Mesenchymal stem cell (in vitro differentiated cells and primary cell): ENCODE results near the gene SLC38A8.

Experiments
- DNase-seq: peaks from one replicate; pipeline ENCODE4 v3.0.0-alpha.2; 2013
- H2AFZ ChIP-seq: one replicate; pipeline ENCODE4 v1.6.1; 2013; ENCODE audit warnings: low read depth, mild to moderate bottlenecking, control low read depth, inconsistent platforms, low read length, moderate library complexity
- H2AK5ac ChIP-seq: 2 replicates; pipeline ENCODE4 v1.6.1; 2013; ENCODE audit warnings: low read length, moderate library complexity, mild to moderate bottlenecking, inconsistent platforms; ENCODE audit not compliant: severe bottlenecking
- H2BK120ac ChIP-seq: one replicate; pipeline ENCODE4 v1.6.1; 2013; ENCODE audit warnings: low read depth, mild to moderate bottlenecking, inconsistent platforms, low read length, moderate library complexity
- H2BK12ac ChIP-seq, 2 experiments: one replicate each; pipeline ENCODE4 v1.6.1; 2013; ENCODE audit warnings: inconsistent platforms in 2 of 2, low read length in 2 of 2, mild to moderate bottlenecking in 2 of 2, moderate library complexity in 2 of 2, control low read depth in 1 of 2
- H2BK15ac ChIP-seq: one replicate; pipeline ENCODE4 v1.6.1; 2013; ENCODE audit warnings: mild to moderate bottlenecking, low read depth, inconsistent platforms; ENCODE audit not compliant: poor library complexity, severe bottlenecking
- H2BK5ac ChIP-seq: 2 replicates; pipeline ENCODE4 v1.6.1; 2013; ENCODE audit warnings: low read depth, mild to moderate bottlenecking, low read length, control low read depth, inconsistent platforms; ENCODE audit not compliant: poor library complexity, severe bottlenecking
- H3K14ac ChIP-seq, 2 experiments: one replicate each; pipeline ENCODE4 v1.6.1; 2013; ENCODE audit warnings: inconsistent platforms in 2 of 2, low read length in 2 of 2, control low read depth in 1 of 2, mild to moderate bottlenecking in 1 of 2, moderate library complexity in 1 of 2
- H3K18ac ChIP-seq, 2 experiments: one replicate each; pipeline ENCODE4 v1.6.1; 2013; ENCODE audit warnings: inconsistent platforms in 2 of 2, low read length in 2 of 2, control low read depth in 1 of 2, low read depth in 1 of 2, mild to moderate bottlenecking in 1 of 2
- H3K23ac ChIP-seq, 2 experiments: one replicate each; pipeline ENCODE4 v1.6.1; 2013; ENCODE audit warnings: inconsistent platforms in 2 of 2, low read length in 2 of 2, mild to moderate bottlenecking in 2 of 2, moderate library complexity in 2 of 2, control low read depth in 1 of 2
- H3K27ac ChIP-seq: 2 replicates; pipeline ENCODE4 v1.5.1; 2013; ENCODE audit warnings: mild to moderate bottlenecking, moderate library complexity, low read length, control low read depth, inconsistent platforms; ENCODE audit not compliant: poor library complexity, severe bottlenecking
- H3K27me3 ChIP-seq, 2 experiments: 2 replicates each; pipeline versions ENCODE4 v1.6.1 to v1.7.0; 2013; ENCODE audit warnings: low read length in 2 of 2, mild to moderate bottlenecking in 2 of 2, moderate library complexity in 2 of 2, control low read depth in 1 of 2, inconsistent platforms in 1 of 2; ENCODE audit not compliant: control insufficient read depth in 1 of 2, insufficient read depth in 1 of 2
- H3K36me3 ChIP-seq, 2 experiments: 2 replicates each; pipeline versions ENCODE4 v1.6.1 to v1.7.0; 2013; ENCODE audit warnings: low read length in 2 of 2, control low read depth in 1 of 2, inconsistent platforms in 1 of 2, low read depth in 1 of 2, mild to moderate bottlenecking in 1 of 2; ENCODE audit not compliant: insufficient read depth in 2 of 2, control insufficient read depth in 1 of 2
- H3K4ac ChIP-seq, 2 experiments: one replicate each; pipeline ENCODE4 v1.6.1; 2013; ENCODE audit warnings: inconsistent platforms in 2 of 2, low read length in 2 of 2, mild to moderate bottlenecking in 2 of 2, moderate library complexity in 2 of 2, control low read depth in 1 of 2, low read depth in 1 of 2
- H3K4me1 ChIP-seq: 2 replicates; pipeline ENCODE4 v1.6.1; 2013; ENCODE audit warnings: low read depth, low read length, control low read depth; ENCODE audit not compliant: control insufficient read depth, insufficient read depth
- H3K4me2 ChIP-seq: 2 replicates; pipeline ENCODE4 v1.6.1; 2013; ENCODE audit warnings: low read length, mild to moderate bottlenecking, inconsistent platforms; ENCODE audit not compliant: poor library complexity, severe bottlenecking
- H3K4me3 ChIP-seq, 2 experiments: 2 replicates each; pipeline versions ENCODE4 v1.5.1 to v1.7.0; 2013; ENCODE audit warnings: low read length in 2 of 2, mild to moderate bottlenecking in 2 of 2, control low read depth in 1 of 2, low read depth in 1 of 2; ENCODE audit not compliant: insufficient read depth in 1 of 2
- H3K79me1 ChIP-seq: replicated peaks from 2 replicates; pipeline ENCODE4 v1.6.1; 2013; ENCODE audit warnings: mild to moderate bottlenecking, control low read depth, low read length, inconsistent platforms; ENCODE audit not compliant: poor library complexity, severe bottlenecking
- H3K9ac ChIP-seq: 2 replicates; pipeline ENCODE4 v1.7.0; 2013; ENCODE audit warnings: mild to moderate bottlenecking, low read length, moderate library complexity
- H3K9me3 ChIP-seq: 2 replicates; pipeline ENCODE4 v1.7.0; 2013; ENCODE audit warnings: mild to moderate bottlenecking, low read length; ENCODE audit not compliant: control insufficient read depth
- H4K8ac ChIP-seq: one replicate; pipeline ENCODE4 v1.6.1; 2013; ENCODE audit warnings: inconsistent platforms, mild to moderate bottlenecking, low read length, moderate library complexity
- H4K91ac ChIP-seq: one replicate; pipeline ENCODE4 v1.6.1; 2013; ENCODE audit warnings: mild to moderate bottlenecking, low read length, inconsistent platforms
- WGBS: methylation state at CpG from one replicate; pipeline ENCODE4 v1.1.7; 2013; ENCODE audit warnings: mixed read lengths; 5-methylcytosine and 5-hydroxymethylcytosine counted together

The SLC38A8 gene

GRCh38 chr16:84081446-84081989 is 38.9 kb upstream of the SLC38A8 start:
- Histone ChIP-seq H3K4me1 (no peaks in the 10 kb centered on the region), H2BK5ac (no peak overlapping the region), H3K9ac (no peak overlapping the region), H3K14ac (no peak overlapping the region), H3K18ac (no peak overlapping the region), H2BK120ac (no peak overlapping the region), H2AFZ (no peak overlapping the region), H3K27ac (no peak overlapping the region), H3K27me3 (no peaks in the 10 kb centered on the region), H2BK12ac (no peak overlapping the region), H4K91ac (no peak overlapping the region), H3K4me3 (no peak overlapping the region), H2BK15ac (no peak overlapping the region), H3K23ac (no peak overlapping the region), H3K4me2 (no peak overlapping the region), H3K36me3 (peaks cover 54 to 90% of the 10 kb centered on the region in 2 experiments), H3K9me3 (no peaks in the 10 kb centered on the region), H2AK5ac (no peak overlapping the region), H3K79me1 (peaks cover 32% of the 10 kb centered on the region), H4K8ac (no peak overlapping the region), H3K4ac (no peak overlapping the region)
- DNase-seq = no peak
- 97% methylated on average over 14 of the region's 14 CpGs for WGBS

- Histone ChIP-seq H3K18ac (no peak overlapping the region), H2AFZ (no peak overlapping the region), H3K27ac (no peak overlapping the region), H2BK12ac (no peak overlapping the region), H3K4me1 (no peaks in the 10 kb centered on the region), H3K9me3 (no peaks in the 10 kb centered on the region), H3K79me1 (peaks cover 30% of the 10 kb centered on the region), H4K8ac (no peak overlapping the region), H3K9ac (no peak overlapping the region), H2BK5ac (no peak overlapping the region), H3K4ac (no peak overlapping the region), H2AK5ac (no peak overlapping the region), H2BK120ac (no peak overlapping the region), H3K23ac (no peak overlapping the region), H3K14ac (no peak overlapping the region), H4K91ac (no peak overlapping the region), H2BK15ac (no peak overlapping the region), H3K4me3 (no peak overlapping the region), H3K4me2 (no peak overlapping the region), H3K27me3 (no peaks in the 10 kb centered on the region), H3K36me3 (peaks cover 47 to 89% of the 10 kb centered on the region in 2 experiments)
- 98% methylated on average over 6 of the region's 6 CpGs for WGBS
- DNase-seq = no peak
These were observed 38.2 kb upstream of the SLC38A8 start for GRCh38 chr16:84080813-84081212.

GRCh38 chr16:84080378-84080777 is 37.8 kb upstream of the SLC38A8 start:
- H2BK15ac ChIP-seq = no peak overlapping the region
- H4K91ac ChIP-seq = no peak overlapping the region
- H3K36me3 ChIP-seq = peaks cover 48 to 91% of the 10 kb centered on the region in 2 experiments
- H2BK120ac ChIP-seq = no peak overlapping the region
- H3K23ac ChIP-seq = no peak overlapping the region
- 98% methylated on average over 8 of the region's 8 CpGs for WGBS
- no peak overlapping the region for H3K4me2 ChIP-seq
- no peak for DNase-seq
- no peak overlapping the region for H3K27ac ChIP-seq
- no peak overlapping the region for H3K4me3 ChIP-seq
- H3K9me3 ChIP-seq = no peaks in the 10 kb centered on the region
- no peak overlapping the region for H3K14ac ChIP-seq
- no peak overlapping the region for H3K4ac ChIP-seq
- H2BK5ac ChIP-seq = no peak overlapping the region
- H4K8ac ChIP-seq = no peak overlapping the region
- H2AK5ac ChIP-seq = no peak overlapping the region
- no peak overlapping the region for H3K18ac ChIP-seq
- peaks cover 30% of the 10 kb centered on the region for H3K79me1 ChIP-seq
- no peak overlapping the region for H2BK12ac ChIP-seq
- H2AFZ ChIP-seq = no peak overlapping the region
- no peaks in the 10 kb centered on the region for H3K27me3 ChIP-seq
- no peaks in the 10 kb centered on the region for H3K4me1 ChIP-seq
- no peak overlapping the region for H3K9ac ChIP-seq

GRCh38 chr16:84079664-84080063 is 37.1 kb upstream of the SLC38A8 start:
- Histone ChIP-seq H3K4me2 (no peak overlapping the region), H4K8ac (no peak overlapping the region), H3K18ac (no peak overlapping the region), H4K91ac (no peak overlapping the region), H3K27me3 (no peaks in the 10 kb centered on the region), H3K9ac (no peak overlapping the region), H3K4me3 (no peak overlapping the region), H2AFZ (no peak overlapping the region), H2BK5ac (no peak overlapping the region), H3K23ac (no peak overlapping the region), H3K36me3 (peaks cover 52 to 95% of the 10 kb centered on the region in 2 experiments), H2BK12ac (no peak overlapping the region), H2BK120ac (no peak overlapping the region), H2AK5ac (no peak overlapping the region), H3K79me1 (peaks cover 30% of the 10 kb centered on the region), H3K4me1 (no peaks in the 10 kb centered on the region), H3K27ac (no peak overlapping the region), H3K4ac (no peak overlapping the region), H3K14ac (no peak overlapping the region), H2BK15ac (no peak overlapping the region), H3K9me3 (no peaks in the 10 kb centered on the region)
- 97% methylated on average over 6 of the region's 6 CpGs for WGBS
- no peak for DNase-seq
